ENCODE results near the gene COG6.

COG6 gene

GRCh38 chr13:39729156-39729555, 73.7 kb downstream of the COG6 start:
- H3K9ac ChIP-seq (ENCODE audit: low read length in 2 of 2) = no peak overlapping the region
- H3K36me3 ChIP-seq (ENCODE audit: control insufficient read depth in 2 of 2, insufficient read depth in 2 of 2, low read length in 2 of 2) = peaks cover 9 to 16% of the 10 kb centered on the region in 2 donors
- no peaks in the 10 kb centered on the region for H3K4me1 ChIP-seq (ENCODE audit: control insufficient read depth, insufficient read depth, low read length)
- no peaks in the 10 kb centered on the region for H3K9me3 ChIP-seq (ENCODE audit: control insufficient read depth in 2 of 2, low read length in 2 of 2)
- no peak overlapping the region for H3K4me3 ChIP-seq (ENCODE audit: low read length in 2 of 2)
- no peaks in the 10 kb centered on the region for H3K27me3 ChIP-seq (ENCODE audit: control insufficient read depth in 1 of 2, insufficient read depth in 2 of 2, low read length in 2 of 2)
- H3K27ac ChIP-seq (ENCODE audit: low read length) = no peak overlapping the region

- no peaks in the 10 kb centered on the region for H3K9me3 ChIP-seq (ENCODE audit: control insufficient read depth in 2 of 2, low read length in 2 of 2)
- H3K27ac ChIP-seq (ENCODE audit: low read length) = no peak overlapping the region
- H3K4me1 ChIP-seq (ENCODE audit: control insufficient read depth, insufficient read depth, low read length) = no peaks in the 10 kb centered on the region
- no peaks in the 10 kb centered on the region for H3K27me3 ChIP-seq (ENCODE audit: control insufficient read depth in 1 of 2, insufficient read depth in 2 of 2, low read length in 2 of 2)
- no peak overlapping the region for H3K4me3 ChIP-seq (ENCODE audit: low read length in 2 of 2)
- no peak overlapping the region for H3K9ac ChIP-seq (ENCODE audit: low read length in 2 of 2)
- peaks cover 4 to 17% of the 10 kb centered on the region in 2 donors for H3K36me3 ChIP-seq (ENCODE audit: control insufficient read depth in 2 of 2, insufficient read depth in 2 of 2, low read length in 2 of 2)
Observed at GRCh38 chr13:39734952-39735351, 79.5 kb downstream of the COG6 start.

GRCh38 chr13:39737047-39737446, 81.6 kb downstream of the COG6 start:
- Histone ChIP-seq H3K9ac (ENCODE audit: low read length in 2 of 2) (no peak overlapping the region), H3K27ac (ENCODE audit: low read length) (no peak overlapping the region), H3K4me1 (ENCODE audit: control insufficient read depth, insufficient read depth, low read length) (no peaks in the 10 kb centered on the region), H3K4me3 (ENCODE audit: low read length in 2 of 2) (no peak overlapping the region), H3K9me3 (ENCODE audit: control insufficient read depth in 2 of 2, low read length in 2 of 2) (no peaks in the 10 kb centered on the region), H3K36me3 (ENCODE audit: control insufficient read depth in 2 of 2, insufficient read depth in 2 of 2, low read length in 2 of 2) (peaks cover 4 to 13% of the 10 kb centered on the region in 2 donors), H3K27me3 (ENCODE audit: control insufficient read depth in 1 of 2, insufficient read depth in 2 of 2, low read length in 2 of 2) (no peaks in the 10 kb centered on the region)

GRCh38 chr13:39740761-39741160, 85.3 kb downstream of the COG6 start:
- H3K4me3 ChIP-seq (ENCODE audit: low read length in 2 of 2) = no peak overlapping the region
- no peaks in the 10 kb centered on the region for H3K4me1 ChIP-seq (ENCODE audit: control insufficient read depth, insufficient read depth, low read length)
- H3K27ac ChIP-seq (ENCODE audit: low read length) = no peak overlapping the region
- H3K9ac ChIP-seq (ENCODE audit: low read length in 2 of 2) = no peak overlapping the region
- no peaks in the 10 kb centered on the region for H3K27me3 ChIP-seq (ENCODE audit: control insufficient read depth in 1 of 2, insufficient read depth in 2 of 2, low read length in 2 of 2)
- no peaks in the 10 kb centered on the region for H3K9me3 ChIP-seq (ENCODE audit: control insufficient read depth in 2 of 2, low read length in 2 of 2)
- peaks cover 4 to 11% of the 10 kb centered on the region in 2 donors for H3K36me3 ChIP-seq (ENCODE audit: control insufficient read depth in 2 of 2, insufficient read depth in 2 of 2, low read length in 2 of 2)

- Histone ChIP-seq H3K4me1 (ENCODE audit: control insufficient read depth, insufficient read depth, low read length) (no peaks in the 10 kb centered on the region), H3K27ac (ENCODE audit: low read length) (no peak overlapping the region), H3K9ac (ENCODE audit: low read length in 2 of 2) (no peak overlapping the region), H3K4me3 (ENCODE audit: low read length in 2 of 2) (no peak overlapping the region), H3K27me3 (ENCODE audit: control insufficient read depth in 1 of 2, insufficient read depth in 2 of 2, low read length in 2 of 2) (no peaks in the 10 kb centered on the region), H3K9me3 (ENCODE audit: control insufficient read depth in 2 of 2, low read length in 2 of 2) (no peaks in the 10 kb centered on the region), H3K36me3 (ENCODE audit: control insufficient read depth in 2 of 2, insufficient read depth in 2 of 2, low read length in 2 of 2) (peaks cover 0 to 5% of the 10 kb centered on the region in 2 donors)
Observed at GRCh38 chr13:39748961-39749360, 93.5 kb downstream of the COG6 start.

- H3K4me3 ChIP-seq (ENCODE audit: low read length in 2 of 2) = no peak overlapping the region
- no peaks in the 10 kb centered on the region for H3K9me3 ChIP-seq (ENCODE audit: control insufficient read depth in 2 of 2, low read length in 2 of 2)
- H3K27me3 ChIP-seq (ENCODE audit: control insufficient read depth in 1 of 2, insufficient read depth in 2 of 2, low read length in 2 of 2) = no peaks in the 10 kb centered on the region
Observed at GRCh38 chr13:39749528-39749927, 94.1 kb downstream of the COG6 start.

GRCh38 chr13:39751805-39752204, 96.3 kb downstream of the COG6 start:
- peaks cover 0 to 5% of the 10 kb centered on the region in 2 donors for H3K36me3 ChIP-seq (ENCODE audit: control insufficient read depth in 2 of 2, insufficient read depth in 2 of 2, low read length in 2 of 2)

More at GRCh38 chr13:39749528-39749927, 94.1 kb downstream of the COG6 start:
- Histone ChIP-seq H3K9ac (ENCODE audit: low read length in 2 of 2) (no peak overlapping the region), H3K27ac (ENCODE audit: low read length) (no peak overlapping the region), H3K36me3 (ENCODE audit: control insufficient read depth in 2 of 2, insufficient read depth in 2 of 2, low read length in 2 of 2) (peaks cover 0 to 5% of the 10 kb centered on the region in 2 donors), H3K4me1 (ENCODE audit: control insufficient read depth, insufficient read depth, low read length) (no peaks in the 10 kb centered on the region)

GRCh38 chr13:39760521-39760920, 105.1 kb downstream of the COG6 start:
- Histone ChIP-seq H3K9ac (ENCODE audit: low read length in 2 of 2) (no peak overlapping the region), H3K27me3 (ENCODE audit: control insufficient read depth in 1 of 2, insufficient read depth in 2 of 2, low read length in 2 of 2) (no peaks in the 10 kb centered on the region), H3K9me3 (ENCODE audit: control insufficient read depth in 2 of 2, low read length in 2 of 2) (no peaks in the 10 kb centered on the region), H3K4me1 (ENCODE audit: control insufficient read depth, insufficient read depth, low read length) (no peaks in the 10 kb centered on the region), H3K36me3 (ENCODE audit: control insufficient read depth in 2 of 2, insufficient read depth in 2 of 2, low read length in 2 of 2) (no peaks in the 10 kb centered on the region), H3K27ac (ENCODE audit: low read length) (no peak overlapping the region), H3K4me3 (ENCODE audit: low read length in 2 of 2) (no peak overlapping the region)

More at GRCh38 chr13:39751805-39752204, 96.3 kb downstream of the COG6 start:
- Histone ChIP-seq H3K9me3 (ENCODE audit: control insufficient read depth in 2 of 2, low read length in 2 of 2) (no peaks in the 10 kb centered on the region), H3K4me3 (ENCODE audit: low read length in 2 of 2) (no peak overlapping the region), H3K9ac (ENCODE audit: low read length in 2 of 2) (no peak overlapping the region), H3K27me3 (ENCODE audit: control insufficient read depth in 1 of 2, insufficient read depth in 2 of 2, low read length in 2 of 2) (no peaks in the 10 kb centered on the region), H3K27ac (ENCODE audit: low read length) (no peak overlapping the region), H3K4me1 (ENCODE audit: control insufficient read depth, insufficient read depth, low read length) (no peaks in the 10 kb centered on the region)

- no peaks in the 10 kb centered on the region for H3K27me3 ChIP-seq (ENCODE audit: control insufficient read depth in 1 of 2, insufficient read depth in 2 of 2, low read length in 2 of 2)
- no peak overlapping the region for H3K4me3 ChIP-seq (ENCODE audit: low read length in 2 of 2)
- peaks cover 2% of the 10 kb centered on the region for H3K4me1 ChIP-seq (ENCODE audit: control insufficient read depth, insufficient read depth, low read length)
- H3K27ac ChIP-seq (ENCODE audit: low read length) = no peak overlapping the region
- no peaks in the 10 kb centered on the region for H3K36me3 ChIP-seq (ENCODE audit: control insufficient read depth in 2 of 2, insufficient read depth in 2 of 2, low read length in 2 of 2)
- H3K9me3 ChIP-seq (ENCODE audit: control insufficient read depth in 2 of 2, low read length in 2 of 2) = no peaks in the 10 kb centered on the region
- no peak overlapping the region for H3K9ac ChIP-seq (ENCODE audit: low read length in 2 of 2)
Observed at GRCh38 chr13:39765801-39766463, 110.5 kb downstream of the COG6 start.

- H3K4me3 ChIP-seq (ENCODE audit: low read length in 2 of 2) = no peak overlapping the region
- no peaks in the 10 kb centered on the region for H3K9me3 ChIP-seq (ENCODE audit: control insufficient read depth in 2 of 2, low read length in 2 of 2)
- H3K9ac ChIP-seq (ENCODE audit: low read length in 2 of 2) = no peak overlapping the region
- H3K36me3 ChIP-seq (ENCODE audit: control insufficient read depth in 2 of 2, insufficient read depth in 2 of 2, low read length in 2 of 2) = no peaks in the 10 kb centered on the region
- H3K4me1 ChIP-seq (ENCODE audit: control insufficient read depth, insufficient read depth, low read length) = peaks cover 2% of the 10 kb centered on the region
- no peak overlapping the region for H3K27ac ChIP-seq (ENCODE audit: low read length)
- no peaks in the 10 kb centered on the region for H3K27me3 ChIP-seq (ENCODE audit: control insufficient read depth in 1 of 2, insufficient read depth in 2 of 2, low read length in 2 of 2)
Observed at GRCh38 chr13:39766464-39767158, 111.1 kb downstream of the COG6 start.

Data from stomach smooth muscle (tissue), 2 donors.